Liver (tissue), 9 donors: ENCODE results near the gene MIER1. TPM values are rescaled to one million over a fixed set of nuclear protein-coding genes. Genes with fewer than 3 reads are reported as not detected.

ENCODE experiments used
- DNase-seq: peaks from one replicate; pipeline ENCODE4 v3.0.0-alpha.2; 2017; ENCODE audit warnings: low spot score
- H3K27ac ChIP-seq, 2 donors: one replicate each; pipeline ENCODE4 v1.7.0; 2013; ENCODE audit warnings: inconsistent platforms in 2 of 2, low read length in 2 of 2, control low read depth in 1 of 2, low read depth in 1 of 2, mild to moderate bottlenecking in 1 of 2
- H3K27me3 ChIP-seq, 4 donors: one replicate each; pipeline versions ENCODE4 v1.6.1 to v1.7.0; 2013; ENCODE audit warnings: low read length in 3 of 4, inconsistent platforms in 1 of 4, mild to moderate bottlenecking in 1 of 4, moderate library complexity in 1 of 4; ENCODE audit not compliant: control insufficient read depth in 4 of 4, insufficient read depth in 4 of 4
- H3K36me3 ChIP-seq, 4 donors: one replicate each; pipeline versions ENCODE4 v1.6.1 to v1.7.0; 2013; ENCODE audit warnings: low read length in 3 of 4, mild to moderate bottlenecking in 3 of 4, low read depth in 1 of 4, moderate library complexity in 1 of 4; ENCODE audit not compliant: control insufficient read depth in 4 of 4, insufficient read depth in 3 of 4
- H3K4me1 ChIP-seq, 4 donors: one replicate each; pipeline versions ENCODE4 v1.6.1 to v1.7.0; 2013; ENCODE audit warnings: low read length in 3 of 4, mild to moderate bottlenecking in 3 of 4, moderate library complexity in 1 of 4; ENCODE audit not compliant: control insufficient read depth in 4 of 4, insufficient read depth in 4 of 4
- H3K4me3 ChIP-seq, 3 donors: one replicate each; pipeline versions ENCODE4 v1.6.1 to v1.7.0; 2013; ENCODE audit warnings: low read length in 3 of 3, control low read depth in 1 of 3, low read depth in 1 of 3, mild to moderate bottlenecking in 1 of 3
- H3K9ac ChIP-seq, 2 donors: one replicate each; pipeline ENCODE4 v1.7.0; 2013; ENCODE audit warnings: low read length in 2 of 2, mild to moderate bottlenecking in 2 of 2, moderate library complexity in 2 of 2, control low read depth in 1 of 2, low read depth in 1 of 2
- H3K9me3 ChIP-seq, 4 donors: one replicate each; pipeline versions ENCODE4 v1.6.1 to v1.7.0; 2013; ENCODE audit warnings: low read length in 3 of 4; ENCODE audit not compliant: control insufficient read depth in 4 of 4
- EGR1 ChIP-seq, 2 donors: IDR thresholded peaks; 2 replicates each; pipeline ENCODE4 v1.6.1; 2016 to 2018; ENCODE audit warnings: antibody characterized with exemption in 2 of 2, low read depth in 2 of 2
- HNF4A ChIP-seq, 2 donors: conservative IDR thresholded peaks; 2 replicates each; pipeline ENCODE4 v1.6.1; 2016; ENCODE audit warnings: antibody characterized with exemption in 2 of 2, mild to moderate bottlenecking in 2 of 2
- HNF4G ChIP-seq: IDR thresholded peaks from 2 replicates; pipeline ENCODE4 v1.6.1; 2016; ENCODE audit warnings: antibody characterized with exemption
- JUND ChIP-seq, 2 donors: IDR thresholded peaks; 2 replicates each; pipeline ENCODE4 v1.6.1; 2016; ENCODE audit warnings: antibody characterized with exemption in 2 of 2
- NR2F2 ChIP-seq: IDR thresholded peaks from 2 replicates; pipeline ENCODE4 v1.6.1; 2016; ENCODE audit warnings: antibody characterized with exemption
- RAD21 ChIP-seq, 2 donors: IDR thresholded peaks; 2 replicates each; pipeline ENCODE4 v1.6.1; 2016; ENCODE audit warnings: antibody characterized with exemption in 2 of 2, mild to moderate bottlenecking in 2 of 2
- RXRA ChIP-seq, 2 donors: IDR thresholded peaks; 2 replicates each; pipeline ENCODE4 v1.6.1; 2017 to 2018; ENCODE audit warnings: antibody characterized with exemption in 2 of 2, mild to moderate bottlenecking in 1 of 2
- WGBS: extraction: QIAGEN DNeasy Blood & Tissue Kit; methylation state at CpG from one replicate; pipeline ENCODE4 v1.1.7; 2013; 5-methylcytosine and 5-hydroxymethylcytosine counted together
- polyA plus RNA-seq, 2 donors: library from polyadenylated mRNA; stranded (reverse) in 1 of 2; unstranded in 1 of 2; fragments of 200-250 nt in 1 of 2; fragments of >200 nt in 1 of 2; fragmentation: Nextera tagmentation in 1 of 2; extraction: Ambion mirVana in 1 of 2; gene quantifications; one replicate each; pipeline versions ENCODE4 v1.2.1 to v1.2.3, GENCODE V29; 2013 to 2015
- total RNA-seq, 2 donors: library from RNA; depleted of rRNA; stranded (reverse); fragments of >200 nt; gene quantifications; one replicate each; pipeline ENCODE4 v1.2.3, GENCODE V29; 2014
- TF ChIP-seq, protein P1 (sequence below): IDR thresholded peaks from 2 replicates; pipeline ENCODE4 v1.6.1; 2016; ENCODE audit warnings: antibody characterized with exemption, mild to moderate bottlenecking
- TF ChIP-seq, protein P2 (sequence below): fragments of 150-350 bp; IDR thresholded peaks from 2 replicates; pipeline ENCODE4 v1.5.1; 2017; ENCODE audit warnings: improper control_type of control experiment, low read depth, low read length; ENCODE audit not compliant: missing input control
- TF ChIP-seq, protein P3 (sequence below): IDR thresholded peaks from 2 replicates; pipeline ENCODE4 v1.6.1; 2016; ENCODE audit warnings: antibody characterized with exemption
- TF ChIP-seq, protein P4 (sequence below): IDR thresholded peaks from 2 replicates; pipeline ENCODE4 v1.6.1; 2016; ENCODE audit warnings: antibody characterized with exemption
- donor health status: healthy.
- donor health status: healthy.
- donor health status: healthy.
- donor health status: healthy.
- donor health status: healthy.

Gene MIER1
- total and polyA plus RNA-seq, 4 donors: 7.3 to 23.2 (median 16.6) TPM

DNA sequence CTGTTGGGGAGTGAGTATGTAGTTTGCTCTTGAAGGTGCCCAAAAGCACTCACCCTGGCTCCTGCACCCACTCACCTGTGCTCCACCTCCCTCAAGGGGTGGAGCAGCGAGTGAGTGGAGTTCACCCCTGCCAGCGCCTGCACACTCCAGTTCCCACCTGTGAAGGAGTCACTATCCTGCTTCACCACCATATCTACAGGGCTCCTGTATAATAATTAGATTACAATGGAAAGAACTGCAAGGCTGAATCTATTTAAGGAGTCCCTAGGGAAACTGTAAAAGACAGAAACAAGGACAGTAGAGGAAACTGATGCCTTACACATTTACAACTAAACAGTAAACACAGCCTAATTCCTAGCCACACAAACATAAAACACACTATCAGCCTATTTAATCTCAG lies 4.2 kb upstream of the MIER1 start (continued):
- TF ChIP-seq, protein P1, sequence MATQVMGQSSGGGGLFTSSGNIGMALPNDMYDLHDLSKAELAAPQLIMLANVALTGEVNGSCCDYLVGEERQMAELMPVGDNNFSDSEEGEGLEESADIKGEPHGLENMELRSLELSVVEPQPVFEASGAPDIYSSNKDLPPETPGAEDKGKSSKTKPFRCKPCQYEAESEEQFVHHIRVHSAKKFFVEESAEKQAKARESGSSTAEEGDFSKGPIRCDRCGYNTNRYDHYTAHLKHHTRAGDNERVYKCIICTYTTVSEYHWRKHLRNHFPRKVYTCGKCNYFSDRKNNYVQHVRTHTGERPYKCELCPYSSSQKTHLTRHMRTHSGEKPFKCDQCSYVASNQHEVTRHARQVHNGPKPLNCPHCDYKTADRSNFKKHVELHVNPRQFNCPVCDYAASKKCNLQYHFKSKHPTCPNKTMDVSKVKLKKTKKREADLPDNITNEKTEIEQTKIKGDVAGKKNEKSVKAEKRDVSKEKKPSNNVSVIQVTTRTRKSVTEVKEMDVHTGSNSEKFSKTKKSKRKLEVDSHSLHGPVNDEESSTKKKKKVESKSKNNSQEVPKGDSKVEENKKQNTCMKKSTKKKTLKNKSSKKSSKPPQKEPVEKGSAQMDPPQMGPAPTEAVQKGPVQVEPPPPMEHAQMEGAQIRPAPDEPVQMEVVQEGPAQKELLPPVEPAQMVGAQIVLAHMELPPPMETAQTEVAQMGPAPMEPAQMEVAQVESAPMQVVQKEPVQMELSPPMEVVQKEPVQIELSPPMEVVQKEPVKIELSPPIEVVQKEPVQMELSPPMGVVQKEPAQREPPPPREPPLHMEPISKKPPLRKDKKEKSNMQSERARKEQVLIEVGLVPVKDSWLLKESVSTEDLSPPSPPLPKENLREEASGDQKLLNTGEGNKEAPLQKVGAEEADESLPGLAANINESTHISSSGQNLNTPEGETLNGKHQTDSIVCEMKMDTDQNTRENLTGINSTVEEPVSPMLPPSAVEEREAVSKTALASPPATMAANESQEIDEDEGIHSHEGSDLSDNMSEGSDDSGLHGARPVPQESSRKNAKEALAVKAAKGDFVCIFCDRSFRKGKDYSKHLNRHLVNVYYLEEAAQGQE: no peak
- no peak for TF ChIP-seq RXRA (IDR thresholded peaks at IDR 0.05)
- TF ChIP-seq, protein P2, sequence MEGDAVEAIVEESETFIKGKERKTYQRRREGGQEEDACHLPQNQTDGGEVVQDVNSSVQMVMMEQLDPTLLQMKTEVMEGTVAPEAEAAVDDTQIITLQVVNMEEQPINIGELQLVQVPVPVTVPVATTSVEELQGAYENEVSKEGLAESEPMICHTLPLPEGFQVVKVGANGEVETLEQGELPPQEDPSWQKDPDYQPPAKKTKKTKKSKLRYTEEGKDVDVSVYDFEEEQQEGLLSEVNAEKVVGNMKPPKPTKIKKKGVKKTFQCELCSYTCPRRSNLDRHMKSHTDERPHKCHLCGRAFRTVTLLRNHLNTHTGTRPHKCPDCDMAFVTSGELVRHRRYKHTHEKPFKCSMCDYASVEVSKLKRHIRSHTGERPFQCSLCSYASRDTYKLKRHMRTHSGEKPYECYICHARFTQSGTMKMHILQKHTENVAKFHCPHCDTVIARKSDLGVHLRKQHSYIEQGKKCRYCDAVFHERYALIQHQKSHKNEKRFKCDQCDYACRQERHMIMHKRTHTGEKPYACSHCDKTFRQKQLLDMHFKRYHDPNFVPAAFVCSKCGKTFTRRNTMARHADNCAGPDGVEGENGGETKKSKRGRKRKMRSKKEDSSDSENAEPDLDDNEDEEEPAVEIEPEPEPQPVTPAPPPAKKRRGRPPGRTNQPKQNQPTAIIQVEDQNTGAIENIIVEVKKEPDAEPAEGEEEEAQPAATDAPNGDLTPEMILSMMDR: no peak
- TF ChIP-seq NR2F2: no peak
- TF ChIP-seq EGR1 (IDR thresholded peaks at IDR 0.05; ENCODE audit: low read depth in 2 of 2): no peak
- TF ChIP-seq HNF4A (conservative IDR thresholded peaks at IDR 0.05): no peak

DNA sequence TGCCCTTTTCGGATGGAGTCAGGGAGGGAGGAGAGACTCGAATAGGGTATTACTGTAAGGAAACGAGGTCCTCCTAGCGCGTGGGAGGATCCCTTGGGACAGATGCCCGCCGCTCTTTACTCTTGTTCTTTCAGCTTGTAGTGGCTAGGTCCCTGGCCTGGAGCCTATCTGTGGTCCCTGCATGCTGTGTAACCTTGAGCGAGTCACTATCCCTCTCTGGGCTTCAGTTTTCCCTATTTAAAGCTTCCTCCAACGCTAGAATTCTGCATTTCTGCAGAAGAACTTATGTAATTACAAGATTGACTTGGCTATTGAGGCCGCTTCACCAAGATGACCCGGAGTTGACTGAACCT lies 744 bp downstream of the MIER1 start:
- TF ChIP-seq, protein P3, sequence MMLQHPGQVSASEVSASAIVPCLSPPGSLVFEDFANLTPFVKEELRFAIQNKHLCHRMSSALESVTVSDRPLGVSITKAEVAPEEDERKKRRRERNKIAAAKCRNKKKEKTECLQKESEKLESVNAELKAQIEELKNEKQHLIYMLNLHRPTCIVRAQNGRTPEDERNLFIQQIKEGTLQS: no peak
- TF ChIP-seq EGR1 (IDR thresholded peaks at IDR 0.05; ENCODE audit: low read depth in 2 of 2) (peak in 1 of 2 donors; percentile 34), RAD21 (IDR thresholded peaks at IDR 0.05) (no peak), HNF4A (conservative IDR thresholded peaks at IDR 0.05) (no peak), RXRA (IDR thresholded peaks at IDR 0.05) (no peak)
- no peak for DNase-seq
- Histone ChIP-seq H3K27ac (peak overlapping the region; percentile 62 to 87), H3K4me1 (peaks cover 5 to 34% (median 17%) of the 10 kb centered on the region in 4 donors), H3K4me3 (peak overlapping the region; percentile 90 to 97 (median 94)), H3K9me3 (no peaks in the 10 kb centered on the region), H3K27me3 (no peaks in the 10 kb centered on the region), H3K9ac (peak overlapping the region; percentile 51 to 87), H3K36me3 (no peaks in the 10 kb centered on the region)
- WGBS: 6% methylated on average over 11 of the region's 11 CpGs

GRCh38 chr1:66925944-66926343 lies 1.2 kb downstream of the MIER1 start:
- 48% methylated on average over 9 of the region's 9 CpGs for WGBS
- H3K4me1 ChIP-seq: peaks cover 5 to 34% (median 17%) of the 10 kb centered on the region in 4 donors
- no peak for DNase-seq

GRCh38 chr1:66927528-66927927 lies 2.7 kb downstream of the MIER1 start:
- Histone ChIP-seq H3K4me3 (no peak overlapping the region), H3K4me1 (peaks cover 5 to 39% (median 20%) of the 10 kb centered on the region in 4 donors)

More at GRCh38 chr1:66925944-66926343, 1.2 kb downstream of the MIER1 start:
- H3K27me3 ChIP-seq: no peaks in the 10 kb centered on the region
- no peaks in the 10 kb centered on the region for H3K9me3 ChIP-seq
- H3K27ac ChIP-seq: peak overlapping the region; percentile 62 to 87
- peak overlapping the region; percentile 51 to 87 for H3K9ac ChIP-seq
- H3K4me3 ChIP-seq: peak overlapping the region; percentile 90 to 97 (median 94)
- no peaks in the 10 kb centered on the region for H3K36me3 ChIP-seq
- TF ChIP-seq, protein P4, sequence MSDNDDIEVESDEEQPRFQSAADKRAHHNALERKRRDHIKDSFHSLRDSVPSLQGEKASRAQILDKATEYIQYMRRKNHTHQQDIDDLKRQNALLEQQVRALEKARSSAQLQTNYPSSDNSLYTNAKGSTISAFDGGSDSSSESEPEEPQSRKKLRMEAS: no peak

More at GRCh38 chr1:66927528-66927927, 2.7 kb downstream of the MIER1 start:
- no peak for TF ChIP-seq HNF4G
- TF ChIP-seq JUND (IDR thresholded peaks at IDR 0.05): no peak
- no peak for DNase-seq
- Histone ChIP-seq H3K27me3 (no peaks in the 10 kb centered on the region), H3K9ac (no peak overlapping the region), H3K27ac (no peak overlapping the region), H3K36me3 (no peaks in the 10 kb centered on the region), H3K9me3 (no peaks in the 10 kb centered on the region)
